Measurements from ENCODE around the gene PPM1H.

- no peak for TF ChIP-seq CTCF (conservative IDR thresholded peaks at IDR 0.05)
- TF ChIP-seq ZFX (IDR thresholded peaks at IDR 0.05), result no peak
Measured at GRCh38 chr12:62654326-62655241, 280.4 kb downstream of the PPM1H start.

Data from C4-2B (cell line).